A549 (cell line): ENCODE results near the gene DNAH5. TPM values are rescaled to one million over a fixed set of nuclear protein-coding genes. Genes with fewer than 3 reads are reported as not detected.

Experiments
- ATAC-seq, 2 experiments: fragments of 200-7000 bp in 1 of 2; fragments of >200 bp in 1 of 2; cut with Nextera tagmentation in 1 of 2; cut with Tn5 transposase in 1 of 2; 3 replicates each; pipeline versions ENCODE4 v1.8.0 to v1.9.1; 2018 to 2020; ENCODE audit warnings: mild to moderate bottlenecking in 1 of 2, moderate library complexity in 1 of 2
- CTCF ChIA-PET: fragments of 300-600 bp; sonication (Branson Sonifier 250); formaldehyde crosslinking; extraction: SDS; loops from one replicate; lab custom pipeline; 2021; ENCODE audit warnings: antibody characterized with exemption, inconsistent platforms; lab: Yijun Ruan, JAX
- POLR2A ChIA-PET: fragments of 350-600 bp; formaldehyde crosslinking; extraction: SDS; loops from one replicate; lab custom pipeline; 2021; ENCODE audit warnings: antibody characterized with exemption, inconsistent platforms; lab: Yijun Ruan, JAX
- DNase-seq, 2 experiments: peaks; one replicate each; pipeline versions ENCODE4 v3.0.0 to v3.0.0-alpha.2; 2011 to 2016; ENCODE audit warnings: low read depth in 1 of 2, low spot score in 1 of 2
- FAIRE-seq: peaks from 2 replicates; lab custom pipeline; 2011; peaks lifted over from hg19 to GRCh38; lab: Jason Lieb, UNC
- H3K27ac ChIP-seq, 2 experiments: fragments of >200 bp; sonication (Bioruptor Twin); formaldehyde crosslinking; 3 replicates each; pipeline ENCODE4 v1.5.1; 2016 to 2017
- H3K4me1 ChIP-seq: fragments of >200 bp; sonication (Bioruptor Twin); formaldehyde crosslinking; 3 replicates; pipeline ENCODE4 v1.6.1; 2016
- H3K4me2 ChIP-seq: fragments of >200 bp; sonication (Bioruptor Twin); formaldehyde crosslinking; 3 replicates; pipeline ENCODE4 v1.6.1; 2016
- H3K4me3 ChIP-seq: fragments of >200 bp; sonication (Bioruptor Twin); formaldehyde crosslinking; 3 replicates; pipeline ENCODE4 v1.5.1; 2016
- H3K9me3 ChIP-seq: fragments of >200 bp; sonication (Bioruptor Twin); formaldehyde crosslinking; 3 replicates; pipeline ENCODE4 v1.6.1; 2016
- BHLHE40 ChIP-seq: IDR thresholded peaks from 2 replicates; pipeline ENCODE4 v1.6.1; 2012; ENCODE audit warnings: low read depth, low read length, inconsistent platforms
- CEBPB ChIP-seq, 2 experiments: fragments of >200 bp in 1 of 2; sonication (Bioruptor Twin) in 1 of 2; formaldehyde crosslinking in 1 of 2; IDR thresholded peaks; 2 replicates each; pipeline ENCODE4 v1.6.1; 2012 to 2016
- EHMT2 ChIP-seq: fragments of 200-600 bp; sonication (generic); IDR thresholded peaks from 2 replicates; pipeline ENCODE4 v1.6.1; 2016; ENCODE audit warnings: antibody characterized with exemption, low read depth, mild to moderate bottlenecking, moderate library complexity
- ESRRA ChIP-seq: fragments of 150-350 bp; IDR thresholded peaks from 2 replicates; pipeline ENCODE4 v1.6.1; 2014; ENCODE audit warnings: mild to moderate bottlenecking, low read length, borderline replicate concordance
- HDAC2 ChIP-seq: fragments of 200-600 bp; sonication (generic); IDR thresholded peaks from 2 replicates; pipeline ENCODE4 v1.6.1; 2016
- HEYL ChIP-seq: fragments of 250-450 bp; sonication (Bioruptor Pico); IDR thresholded peaks from 2 replicates; pipeline ENCODE4 v1.8.0; 2021; ENCODE audit warnings: mild to moderate bottlenecking, moderate library complexity
- JUN ChIP-seq, 2 experiments: fragments of >200 bp; sonication (Bioruptor Twin); formaldehyde crosslinking; IDR thresholded peaks; 2 replicates in 1 of 2; 3 replicates in 1 of 2; pipeline ENCODE4 v1.6.1; 2016 to 2017
- NPAS2 ChIP-seq: fragments of 250-450 bp; sonication (Bioruptor Pico); IDR thresholded peaks from 2 replicates; pipeline ENCODE4 v1.8.0; 2022; ENCODE audit warnings: mild to moderate bottlenecking, moderate library complexity, borderline replicate concordance
- RCOR1 ChIP-seq: fragments of 150-350 bp; IDR thresholded peaks from 2 replicates; pipeline ENCODE4 v1.6.1; 2014; ENCODE audit warnings: antibody characterized with exemption, low read length, low read depth
- RFX5 ChIP-seq: fragments of 450-650 bp; IDR thresholded peaks from 2 replicates; pipeline ENCODE4 v1.7.1; 2014; ENCODE audit warnings: antibody characterized with exemption, mild to moderate bottlenecking, moderate library complexity
- SREBF2 ChIP-seq: fragments of 450-650 bp; IDR thresholded peaks from 2 replicates; pipeline ENCODE4 v1.6.1; 2014; ENCODE audit warnings: mild to moderate bottlenecking, moderate library complexity
- TFCP2L1 ChIP-seq: fragments of 250-450 bp; sonication (Bioruptor Pico); IDR thresholded peaks from 2 replicates; pipeline ENCODE4 v1.5.0; 2021; ENCODE audit warnings: mild to moderate bottlenecking
- ZFP36 ChIP-seq: fragments of 450-650 bp; IDR thresholded peaks from 2 replicates; pipeline ENCODE4 v1.6.1; 2014; ENCODE audit warnings: borderline replicate concordance; ENCODE audit not compliant: partially characterized antibody
- ZNF302 ChIP-seq: fragments of 250-450 bp; sonication (Bioruptor Pico); IDR thresholded peaks from 2 replicates; pipeline ENCODE4 v1.9.0; 2021; ENCODE audit warnings: inconsistent platforms, mild to moderate bottlenecking, moderate library complexity
- ZSCAN20 ChIP-seq: fragments of 250-450 bp; sonication (Bioruptor Pico); IDR thresholded peaks from 2 replicates; pipeline ENCODE4 v1.8.0; 2022; ENCODE audit warnings: mild to moderate bottlenecking, moderate library complexity
- WGBS: methylation state at CpG from one replicate; pipeline ENCODE4 v1.1.6; 2017; ENCODE audit errors: missing lambda C conversion rate; 5-methylcytosine and 5-hydroxymethylcytosine counted together
- polyA plus RNA-seq, 4 experiments: library from polyadenylated mRNA; depleted of rRNA in 3 of 4; stranded (reverse); fragments of >200 nt; fragmentation: RNase III in 1 of 4; extraction: RNeasy Plus Mini Kit Qiagen cat#74134 plus additional on column Dnase treatment in 1 of 4; gene quantifications; 2 replicates in 3 of 4; 3 replicates in 1 of 4; pipeline ENCODE4 v1.2.3, GENCODE V29; 2011 to 2017
- TF ChIP-seq, protein P1 (sequence below): fragments of >200 bp; sonication (Bioruptor Twin); formaldehyde crosslinking; IDR thresholded peaks from 3 replicates; pipeline ENCODE4 v1.6.1; 2016
- TF ChIP-seq, protein P2 (sequence below): fragments of 250-450 bp; sonication (Bioruptor Pico); IDR thresholded peaks from 2 replicates; pipeline ENCODE4 v1.5.0; 2020; ENCODE audit warnings: low read depth, mild to moderate bottlenecking, moderate library complexity
- TF ChIP-seq, protein P3 (sequence below): IDR thresholded peaks from 2 replicates; pipeline ENCODE4 v1.6.1; 2012
- TF ChIP-seq, protein P4 (sequence below): IDR thresholded peaks from 2 replicates; pipeline ENCODE4 v1.6.1; 2012
- TF ChIP-seq, protein P5 (sequence below): fragments of 200-600 bp; sonication (generic); IDR thresholded peaks from 2 replicates; pipeline ENCODE4 v1.6.1; 2016; ENCODE audit warnings: antibody characterized with exemption, mild to moderate bottlenecking, moderate library complexity

Gene DNAH5
- polyA plus RNA-seq, 2 of the 4 experiments (the other 2 are of a cell fraction): 0.15 to 1.0 TPM

DNA sequence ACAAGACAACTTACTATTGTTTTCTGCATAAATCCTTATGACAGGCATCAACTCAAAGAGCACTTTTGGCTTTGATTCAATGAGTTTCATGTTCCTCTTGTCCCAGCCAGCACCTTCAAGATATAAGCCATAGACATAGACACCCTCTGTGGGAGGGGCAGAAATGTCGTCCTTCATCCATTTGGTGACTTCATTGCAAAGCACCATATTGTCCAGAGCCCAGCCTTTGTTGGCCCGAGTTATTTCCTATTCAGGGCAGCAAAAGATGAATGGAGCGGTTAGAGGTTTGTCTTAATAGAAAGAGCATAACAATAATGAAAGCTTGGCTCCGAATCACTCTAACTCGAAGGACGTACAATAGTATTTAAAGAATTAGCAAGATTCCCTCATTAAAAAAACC is 243.9 kb downstream of the DNAH5 start:
- Histone ChIP-seq H3K9me3 (no peaks in the 10 kb centered on the region), H3K4me3 (no peak overlapping the region), H3K27ac (no peak overlapping the region), H3K4me1 (0 out of 3 replicates have a peak, but pooled peaks cover 3% of the 10 kb centered on the region), H3K4me2 (no peak overlapping the region)
- CTCF ChIA-PET: no interaction called here
- 73% methylated on average over 6 of the region's 6 CpGs for WGBS
- DNase-seq: no peak
- POLR2A ChIA-PET: no interaction called here
- no peak for TF ChIP-seq ESRRA
- TF ChIP-seq EHMT2: no peak
- TF ChIP-seq NPAS2 (CRISPR knock-in tag): no peak
- no peak for TF ChIP-seq RCOR1
- TF ChIP-seq, protein P1, sequence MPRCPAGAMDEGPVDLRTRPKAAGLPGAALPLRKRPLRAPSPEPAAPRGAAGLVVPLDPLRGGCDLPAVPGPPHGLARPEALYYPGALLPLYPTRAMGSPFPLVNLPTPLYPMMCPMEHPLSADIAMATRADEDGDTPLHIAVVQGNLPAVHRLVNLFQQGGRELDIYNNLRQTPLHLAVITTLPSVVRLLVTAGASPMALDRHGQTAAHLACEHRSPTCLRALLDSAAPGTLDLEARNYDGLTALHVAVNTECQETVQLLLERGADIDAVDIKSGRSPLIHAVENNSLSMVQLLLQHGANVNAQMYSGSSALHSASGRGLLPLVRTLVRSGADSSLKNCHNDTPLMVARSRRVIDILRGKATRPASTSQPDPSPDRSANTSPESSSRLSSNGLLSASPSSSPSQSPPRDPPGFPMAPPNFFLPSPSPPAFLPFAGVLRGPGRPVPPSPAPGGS: no peak
- no peak for TF ChIP-seq HDAC2
- TF ChIP-seq, protein P2, sequence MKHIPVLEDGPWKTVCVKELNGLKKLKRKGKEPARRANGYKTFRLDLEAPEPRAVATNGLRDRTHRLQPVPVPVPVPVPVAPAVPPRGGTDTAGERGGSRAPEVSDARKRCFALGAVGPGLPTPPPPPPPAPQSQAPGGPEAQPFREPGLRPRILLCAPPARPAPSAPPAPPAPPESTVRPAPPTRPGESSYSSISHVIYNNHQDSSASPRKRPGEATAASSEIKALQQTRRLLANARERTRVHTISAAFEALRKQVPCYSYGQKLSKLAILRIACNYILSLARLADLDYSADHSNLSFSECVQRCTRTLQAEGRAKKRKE (CRISPR knock-in tag): no peak
- TF ChIP-seq, protein P3, sequence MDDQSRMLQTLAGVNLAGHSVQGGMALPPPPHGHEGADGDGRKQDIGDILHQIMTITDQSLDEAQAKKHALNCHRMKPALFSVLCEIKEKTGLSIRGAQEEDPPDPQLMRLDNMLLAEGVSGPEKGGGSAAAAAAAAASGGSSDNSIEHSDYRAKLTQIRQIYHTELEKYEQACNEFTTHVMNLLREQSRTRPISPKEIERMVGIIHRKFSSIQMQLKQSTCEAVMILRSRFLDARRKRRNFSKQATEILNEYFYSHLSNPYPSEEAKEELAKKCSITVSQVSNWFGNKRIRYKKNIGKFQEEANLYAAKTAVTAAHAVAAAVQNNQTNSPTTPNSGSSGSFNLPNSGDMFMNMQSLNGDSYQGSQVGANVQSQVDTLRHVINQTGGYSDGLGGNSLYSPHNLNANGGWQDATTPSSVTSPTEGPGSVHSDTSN: no peak
- TF ChIP-seq ZSCAN20: no peak
- TF ChIP-seq RFX5: no peak
- TF ChIP-seq, protein P4, sequence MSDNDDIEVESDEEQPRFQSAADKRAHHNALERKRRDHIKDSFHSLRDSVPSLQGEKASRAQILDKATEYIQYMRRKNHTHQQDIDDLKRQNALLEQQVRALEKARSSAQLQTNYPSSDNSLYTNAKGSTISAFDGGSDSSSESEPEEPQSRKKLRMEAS: no peak
- no peak for TF ChIP-seq ZNF302
- ATAC-seq: no peak
- no peak for FAIRE-seq

DNA sequence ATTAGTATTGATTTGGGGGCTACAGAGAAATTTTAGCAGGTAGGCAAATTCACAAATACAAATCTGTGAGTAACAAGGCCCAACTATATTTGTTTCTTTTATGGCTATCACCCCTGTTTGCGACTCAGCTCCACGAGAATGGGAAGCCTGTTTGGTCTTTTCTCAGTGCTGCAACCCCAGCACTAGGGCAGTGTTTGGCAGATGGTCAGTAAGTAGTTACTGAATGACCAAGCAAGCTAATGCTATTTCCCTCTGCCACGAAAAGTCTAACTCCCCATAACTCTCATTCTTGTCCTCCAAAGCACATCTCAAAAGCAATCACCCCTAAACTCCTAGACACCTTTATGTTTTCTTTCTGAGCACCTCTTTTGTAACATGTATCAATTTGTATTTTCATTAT is 245.6 kb downstream of the DNAH5 start:
- Histone ChIP-seq H3K27ac (no peak overlapping the region), H3K4me1 (0 out of 3 replicates have a peak, but pooled peaks cover 9% of the 10 kb centered on the region), H3K4me3 (no peak overlapping the region), H3K9me3 (no peaks in the 10 kb centered on the region), H3K4me2 (no peak overlapping the region)
- POLR2A ChIA-PET: no interaction called here
- TF ChIP-seq BHLHE40 (no peak), SREBF2 (no peak), ZFP36 (no peak), JUN (IDR thresholded peaks at IDR 0.05) (no peak), TFCP2L1 (no peak), HEYL (no peak), CEBPB (IDR thresholded peaks at IDR 0.05) (no peak), RCOR1 (no peak)
- TF ChIP-seq, protein P5, sequence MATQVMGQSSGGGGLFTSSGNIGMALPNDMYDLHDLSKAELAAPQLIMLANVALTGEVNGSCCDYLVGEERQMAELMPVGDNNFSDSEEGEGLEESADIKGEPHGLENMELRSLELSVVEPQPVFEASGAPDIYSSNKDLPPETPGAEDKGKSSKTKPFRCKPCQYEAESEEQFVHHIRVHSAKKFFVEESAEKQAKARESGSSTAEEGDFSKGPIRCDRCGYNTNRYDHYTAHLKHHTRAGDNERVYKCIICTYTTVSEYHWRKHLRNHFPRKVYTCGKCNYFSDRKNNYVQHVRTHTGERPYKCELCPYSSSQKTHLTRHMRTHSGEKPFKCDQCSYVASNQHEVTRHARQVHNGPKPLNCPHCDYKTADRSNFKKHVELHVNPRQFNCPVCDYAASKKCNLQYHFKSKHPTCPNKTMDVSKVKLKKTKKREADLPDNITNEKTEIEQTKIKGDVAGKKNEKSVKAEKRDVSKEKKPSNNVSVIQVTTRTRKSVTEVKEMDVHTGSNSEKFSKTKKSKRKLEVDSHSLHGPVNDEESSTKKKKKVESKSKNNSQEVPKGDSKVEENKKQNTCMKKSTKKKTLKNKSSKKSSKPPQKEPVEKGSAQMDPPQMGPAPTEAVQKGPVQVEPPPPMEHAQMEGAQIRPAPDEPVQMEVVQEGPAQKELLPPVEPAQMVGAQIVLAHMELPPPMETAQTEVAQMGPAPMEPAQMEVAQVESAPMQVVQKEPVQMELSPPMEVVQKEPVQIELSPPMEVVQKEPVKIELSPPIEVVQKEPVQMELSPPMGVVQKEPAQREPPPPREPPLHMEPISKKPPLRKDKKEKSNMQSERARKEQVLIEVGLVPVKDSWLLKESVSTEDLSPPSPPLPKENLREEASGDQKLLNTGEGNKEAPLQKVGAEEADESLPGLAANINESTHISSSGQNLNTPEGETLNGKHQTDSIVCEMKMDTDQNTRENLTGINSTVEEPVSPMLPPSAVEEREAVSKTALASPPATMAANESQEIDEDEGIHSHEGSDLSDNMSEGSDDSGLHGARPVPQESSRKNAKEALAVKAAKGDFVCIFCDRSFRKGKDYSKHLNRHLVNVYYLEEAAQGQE: no peak
- TF ChIP-seq, protein P4: no peak
- TF ChIP-seq, protein P2 (CRISPR knock-in tag): no peak
- CTCF ChIA-PET: no interaction called here
- ATAC-seq (no peak), FAIRE-seq (no peak), DNase-seq (no peak)
- 23% methylated on average over 3 of the region's 3 CpGs for WGBS
